ENCODE measurements around the gene CIBAR2.

DNA sequence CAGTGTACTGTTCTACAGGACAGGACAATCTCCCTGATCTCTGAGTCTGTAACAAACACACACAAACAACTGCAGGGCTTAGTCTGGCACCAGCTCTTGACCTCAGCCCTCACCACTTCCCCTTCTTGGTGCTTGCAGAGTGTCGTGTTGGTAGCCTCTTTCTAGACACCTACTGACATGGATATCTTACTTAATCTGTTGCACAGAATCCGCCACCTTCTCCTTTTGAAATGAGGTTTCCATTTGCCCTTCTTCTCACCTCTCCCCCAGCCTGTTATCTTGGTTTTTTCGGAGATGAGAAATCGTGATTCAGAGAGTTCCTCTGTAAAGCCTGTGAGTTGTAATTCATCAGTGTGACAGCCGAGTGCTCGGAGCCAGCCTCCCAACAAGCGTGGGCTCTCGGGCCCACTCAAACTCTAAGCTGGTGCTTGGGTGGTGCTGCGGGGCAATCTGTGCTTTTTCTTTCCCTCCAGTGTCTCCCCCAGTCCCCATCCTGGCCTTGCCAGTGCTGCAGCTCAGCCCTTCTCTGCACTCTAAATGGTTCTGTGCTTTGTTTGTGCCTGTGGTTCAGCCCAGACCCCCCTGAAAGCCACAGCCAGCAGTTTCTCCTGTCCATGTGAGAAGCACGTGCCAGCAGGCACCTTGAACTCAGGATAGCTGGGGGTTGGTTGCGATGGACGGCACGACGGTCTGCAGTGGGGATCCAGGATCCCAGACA lies 56.6 kb downstream of the CIBAR2 start:
- TF ChIP-seq, protein P1, sequence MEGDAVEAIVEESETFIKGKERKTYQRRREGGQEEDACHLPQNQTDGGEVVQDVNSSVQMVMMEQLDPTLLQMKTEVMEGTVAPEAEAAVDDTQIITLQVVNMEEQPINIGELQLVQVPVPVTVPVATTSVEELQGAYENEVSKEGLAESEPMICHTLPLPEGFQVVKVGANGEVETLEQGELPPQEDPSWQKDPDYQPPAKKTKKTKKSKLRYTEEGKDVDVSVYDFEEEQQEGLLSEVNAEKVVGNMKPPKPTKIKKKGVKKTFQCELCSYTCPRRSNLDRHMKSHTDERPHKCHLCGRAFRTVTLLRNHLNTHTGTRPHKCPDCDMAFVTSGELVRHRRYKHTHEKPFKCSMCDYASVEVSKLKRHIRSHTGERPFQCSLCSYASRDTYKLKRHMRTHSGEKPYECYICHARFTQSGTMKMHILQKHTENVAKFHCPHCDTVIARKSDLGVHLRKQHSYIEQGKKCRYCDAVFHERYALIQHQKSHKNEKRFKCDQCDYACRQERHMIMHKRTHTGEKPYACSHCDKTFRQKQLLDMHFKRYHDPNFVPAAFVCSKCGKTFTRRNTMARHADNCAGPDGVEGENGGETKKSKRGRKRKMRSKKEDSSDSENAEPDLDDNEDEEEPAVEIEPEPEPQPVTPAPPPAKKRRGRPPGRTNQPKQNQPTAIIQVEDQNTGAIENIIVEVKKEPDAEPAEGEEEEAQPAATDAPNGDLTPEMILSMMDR (IDR thresholded peaks at IDR 0.05) = no peak
- TF ChIP-seq POLR2A (IDR thresholded peaks at IDR 0.05) = no peak
